Activated CD8-positive, alpha-beta memory T cell treated with anti-CD3 and anti-CD28 coated beads, Interleukin-2, amount 50 U/mL, for 1 hour (primary cell): Measurements from ENCODE around the gene BABAM2.
"Not testable (repeated sequence)": the region's sequence is repeated elsewhere in the genome, so short reads cannot be mapped to it uniquely, and the experiment has no call there.

Experiments used
- DNase-seq: peaks from one replicate; pipeline ENCODE4 v3.0.0-alpha.2; 2020; ENCODE audit errors: extremely low read depth

Gene BABAM2

GRCh38 chr2:27890146-27890923, at the start of gene BABAM2, which contains the start of gene RBKS:
BABAM2 (plus strand) TSS chr2:27890729; CDS start chr2:27894557, 3,828 bp downstream.
RBKS (minus strand) TSS chr2:27890387; CDS start chr2:27890345, 42 bp downstream.
- DNase-seq = peak; percentile 84

GRCh38 chr2:27842894-27843293, 47.6 kb upstream of the BABAM2 start:
- DNase-seq = no peak

- DNase-seq = no peak
These were observed 46.5 kb upstream of the BABAM2 start for GRCh38 chr2:27843992-27844391.

GRCh38 chr2:27844821-27845255, 45.7 kb upstream of the BABAM2 start:
- DNase-seq = no peak

- DNase-seq = no peak
These were observed 43.2 kb upstream of the BABAM2 start for GRCh38 chr2:27847333-27847732.

- no peak for DNase-seq
These were observed 40.8 kb upstream of the BABAM2 start for GRCh38 chr2:27849558-27850205.

GRCh38 chr2:27852691-27853090, 37.8 kb upstream of the BABAM2 start:
- DNase-seq = no peak

GRCh38 chr2:27854229-27854862, 36.2 kb upstream of the BABAM2 start:
- DNase-seq = no peak

GRCh38 chr2:27855476-27855875, 35.1 kb upstream of the BABAM2 start:
- DNase-seq = no peak

- no peak for DNase-seq
These were observed 34.1 kb upstream of the BABAM2 start for GRCh38 chr2:27856386-27856785.

GRCh38 chr2:27856956-27857355, 33.6 kb upstream of the BABAM2 start:
- no peak for DNase-seq

- DNase-seq = no peak
These were observed 32.9 kb upstream of the BABAM2 start for GRCh38 chr2:27857417-27858172.

- DNase-seq = no peak
These were observed 30.4 kb upstream of the BABAM2 start for GRCh38 chr2:27860111-27860510.

- DNase-seq = no peak
These were observed 27.4 kb upstream of the BABAM2 start for GRCh38 chr2:27863146-27863545.

GRCh38 chr2:27863955-27864354, 26.6 kb upstream of the BABAM2 start:
- not testable (repeated sequence) for DNase-seq

- no peak for DNase-seq
These were observed 24.3 kb upstream of the BABAM2 start for GRCh38 chr2:27866237-27866636.

- DNase-seq = no peak
These were observed 20.8 kb upstream of the BABAM2 start for GRCh38 chr2:27869763-27870162.

GRCh38 chr2:27870724-27871123, 19.8 kb upstream of the BABAM2 start:
- no peak for DNase-seq

- no peak for DNase-seq
These were observed 18.7 kb upstream of the BABAM2 start for GRCh38 chr2:27871802-27872201.

GRCh38 chr2:27873091-27873490, 17.4 kb upstream of the BABAM2 start:
- DNase-seq = no peak

GRCh38 chr2:27875089-27875881, 15.2 kb upstream of the BABAM2 start:
- no peak for DNase-seq
